Brain microvascular endothelial cell (primary cell): ENCODE results near the gene SEMA3F.

Source experiments
- DNase-seq: peaks from one replicate; pipeline ENCODE4 v3.0.0-alpha.2; 2020
- H3K27ac ChIP-seq: fragments of 250-450 bp; sonication (Bioruptor Pico); 2 replicates; pipeline ENCODE4 v1.5.1; 2020; ENCODE audit warnings: mild to moderate bottlenecking, moderate library complexity
- H3K27me3 ChIP-seq: fragments of 250-450 bp; sonication (Bioruptor Pico); replicated peaks from 2 replicates; pipeline ENCODE4 v1.5.1; 2020; ENCODE audit warnings: mild to moderate bottlenecking
- H3K36me3 ChIP-seq: fragments of 250-450 bp; sonication (Bioruptor Pico); replicated peaks from 2 replicates; pipeline ENCODE4 v1.5.1; 2020; ENCODE audit warnings: mild to moderate bottlenecking
- H3K4me3 ChIP-seq: 2 replicates; pipeline ENCODE4 v1.5.1; 2011; ENCODE audit warnings: low read depth, mild to moderate bottlenecking, control low read depth, low read length, moderate library complexity
- in situ Hi-C: cut with HindIII; loops from 2 replicates; pipeline ENCODE4 v1.10.0; 2017; ENCODE audit warnings: low sequenced_read_pairs, low pct_ligation_motif_present
- TF ChIP-seq, protein P1 (sequence below): IDR thresholded peaks from 2 replicates; pipeline ENCODE4 v1.5.1; 2011; ENCODE audit warnings: low read depth, mild to moderate bottlenecking, moderate library complexity, low read length, control low read depth, inconsistent platforms; ENCODE audit errors: missing control alignments

SEMA3F gene

GRCh38 chr3:50232303-50232702, 77.2 kb downstream of the SEMA3F start:
- TF ChIP-seq, protein P1, sequence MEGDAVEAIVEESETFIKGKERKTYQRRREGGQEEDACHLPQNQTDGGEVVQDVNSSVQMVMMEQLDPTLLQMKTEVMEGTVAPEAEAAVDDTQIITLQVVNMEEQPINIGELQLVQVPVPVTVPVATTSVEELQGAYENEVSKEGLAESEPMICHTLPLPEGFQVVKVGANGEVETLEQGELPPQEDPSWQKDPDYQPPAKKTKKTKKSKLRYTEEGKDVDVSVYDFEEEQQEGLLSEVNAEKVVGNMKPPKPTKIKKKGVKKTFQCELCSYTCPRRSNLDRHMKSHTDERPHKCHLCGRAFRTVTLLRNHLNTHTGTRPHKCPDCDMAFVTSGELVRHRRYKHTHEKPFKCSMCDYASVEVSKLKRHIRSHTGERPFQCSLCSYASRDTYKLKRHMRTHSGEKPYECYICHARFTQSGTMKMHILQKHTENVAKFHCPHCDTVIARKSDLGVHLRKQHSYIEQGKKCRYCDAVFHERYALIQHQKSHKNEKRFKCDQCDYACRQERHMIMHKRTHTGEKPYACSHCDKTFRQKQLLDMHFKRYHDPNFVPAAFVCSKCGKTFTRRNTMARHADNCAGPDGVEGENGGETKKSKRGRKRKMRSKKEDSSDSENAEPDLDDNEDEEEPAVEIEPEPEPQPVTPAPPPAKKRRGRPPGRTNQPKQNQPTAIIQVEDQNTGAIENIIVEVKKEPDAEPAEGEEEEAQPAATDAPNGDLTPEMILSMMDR = no peak
- no peak for DNase-seq
- Histone ChIP-seq H3K27me3 (no peaks in the 10 kb centered on the region), H3K27ac (no peak overlapping the region), H3K36me3 (no peaks in the 10 kb centered on the region), H3K4me3 (no peak overlapping the region)
- in situ Hi-C loops = no loop called here

GRCh38 chr3:50233176-50233575, 78.1 kb downstream of the SEMA3F start:
- TF ChIP-seq, protein P1 = no peak
- in situ Hi-C loops = no loop called here
- no peaks in the 10 kb centered on the region for H3K36me3 ChIP-seq
- no peak for DNase-seq
- no peak overlapping the region for H3K27ac ChIP-seq
- no peaks in the 10 kb centered on the region for H3K27me3 ChIP-seq
- H3K4me3 ChIP-seq = no peak overlapping the region

DNA sequence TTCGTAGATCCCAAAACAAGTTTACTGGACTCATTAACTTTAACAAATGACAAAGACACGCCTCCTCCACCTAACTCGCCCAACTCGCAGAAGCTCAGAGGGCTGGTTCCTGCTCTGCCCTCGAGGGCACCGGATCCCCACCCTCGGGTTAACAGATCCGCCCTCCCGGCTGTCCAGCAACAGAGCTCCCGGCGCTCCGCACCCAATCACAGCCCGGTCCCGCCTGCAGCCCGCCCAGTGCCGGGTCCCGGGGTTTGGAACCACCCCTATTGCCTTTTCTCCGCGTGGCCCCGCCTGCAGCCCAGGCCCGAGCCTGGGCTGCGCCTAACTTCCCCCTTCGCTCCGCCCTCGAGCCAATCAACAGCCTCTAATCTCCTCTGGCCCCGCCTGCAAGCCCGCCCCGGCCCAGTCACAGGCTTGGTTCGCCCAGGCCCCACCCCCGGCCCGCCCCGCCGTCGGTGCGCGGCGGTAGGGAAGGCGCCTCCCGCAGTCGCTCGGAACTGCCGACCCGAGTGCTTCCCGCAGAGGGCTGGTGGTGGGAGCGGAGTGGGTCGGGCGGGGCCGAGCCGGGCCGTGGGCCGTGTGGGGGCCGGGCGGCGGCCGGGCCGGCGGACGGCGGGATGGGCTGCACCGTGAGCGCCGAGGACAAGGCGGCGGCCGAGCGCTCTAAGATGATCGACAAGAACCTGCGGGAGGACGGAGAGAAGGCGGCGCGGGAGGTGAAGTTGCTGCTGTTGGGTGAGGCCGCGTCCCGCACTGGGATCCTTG, 80.8 kb downstream of the SEMA3F start, which contains the start of gene GNAI2:
Gene GNAI2, plus strand, starts transcription at position 489 of the 768 bp plus-strand sequence. Its CDS starts 132 bp downstream, at position 621.
- Histone ChIP-seq H3K4me3 (peak within 1 kb of the TSS; percentile 90), H3K27ac (peak within 1 kb of the TSS; percentile 28), H3K27me3 (no peaks in the 10 kb centered on the region), H3K36me3 (no peaks in the 10 kb centered on the region)
- TF ChIP-seq, protein P1 = no peak
- in situ Hi-C loops = no loop called here
- DNase-seq = peak; percentile 97

DNA sequence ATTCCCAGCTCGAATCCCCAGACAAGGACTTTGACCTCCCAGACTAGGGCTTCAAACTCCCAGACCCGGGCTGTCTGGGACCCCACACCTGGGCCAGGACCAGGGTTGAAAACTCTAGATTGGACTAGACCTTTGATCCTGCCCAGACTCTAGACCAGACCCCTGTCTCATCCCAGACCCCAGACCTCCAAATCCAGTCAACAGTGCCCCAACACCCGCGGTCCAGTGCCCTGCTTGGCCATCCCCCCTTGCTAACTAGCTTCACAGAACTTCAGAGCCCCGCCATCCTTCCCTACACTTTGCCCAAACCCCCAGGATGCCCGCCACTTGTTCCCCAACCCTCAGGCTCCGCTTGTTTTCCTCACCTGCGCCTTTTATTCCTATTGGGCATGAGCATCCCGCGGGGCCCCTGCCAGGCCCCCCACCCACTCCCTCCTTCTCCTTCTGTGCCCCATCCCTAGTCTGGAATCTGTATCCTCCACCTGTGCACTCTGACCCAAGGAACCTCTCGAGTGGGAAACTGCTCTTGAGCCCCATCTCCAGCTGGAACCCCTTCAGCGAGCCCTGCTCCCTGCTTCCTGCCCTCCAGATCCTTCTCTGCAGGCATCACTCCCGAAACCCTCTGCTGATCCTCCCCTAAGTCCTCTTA, 81.5 kb downstream of the SEMA3F start:
- in situ Hi-C loops = no loop called here

DNA sequence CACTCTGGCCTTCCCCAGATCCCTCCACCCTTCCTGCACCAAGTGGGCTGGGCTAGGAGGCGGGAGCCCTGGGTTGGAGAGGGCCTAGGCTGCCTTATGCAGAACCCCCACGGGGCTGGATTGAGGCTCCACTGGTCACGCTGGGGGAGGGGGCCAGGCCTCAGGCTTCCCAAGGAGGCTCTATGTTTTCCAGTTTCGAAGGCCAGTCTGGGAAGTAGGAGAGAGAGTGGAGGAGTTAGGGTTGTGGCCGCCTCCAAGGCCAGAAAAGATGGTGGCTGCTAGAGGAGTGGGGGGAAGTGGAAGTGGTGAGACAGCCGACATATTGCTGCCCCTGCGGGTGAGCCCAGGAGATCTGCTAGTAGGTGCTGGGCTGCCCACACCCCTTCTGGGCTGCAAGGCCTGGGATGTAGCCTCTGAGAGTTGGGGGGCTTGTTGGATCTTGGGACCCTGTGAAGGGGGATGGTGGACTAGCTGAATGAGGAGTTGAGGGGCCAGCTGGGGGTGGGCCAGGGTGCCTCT, 82.1 kb downstream of the SEMA3F start:
- Histone ChIP-seq H3K27me3 (no peaks in the 10 kb centered on the region), H3K27ac (no peak overlapping the region), H3K36me3 (no peaks in the 10 kb centered on the region), H3K4me3 (peak overlapping the region; percentile 90)
- TF ChIP-seq, protein P1 = no peak
- DNase-seq = no peak
- in situ Hi-C loops = no loop called here

More for the DNA sequence above, 81.5 kb downstream of the SEMA3F start:
- H3K36me3 ChIP-seq = no peaks in the 10 kb centered on the region
- peak overlapping the region; percentile 90 for H3K4me3 ChIP-seq
- peak overlapping the region; percentile 28 for H3K27ac ChIP-seq
- no peaks in the 10 kb centered on the region for H3K27me3 ChIP-seq
- DNase-seq = no peak
- TF ChIP-seq, protein P1 = no peak
